ENCODE data around the gene RBP4. TPM values are rescaled to one million over a fixed set of nuclear protein-coding genes. Genes with fewer than 3 reads are reported as not detected.

Gene RBP4
- total and polyA plus RNA-seq, 9 of the 15 experiments (the other 6 are each of a cell fraction or from before 2014, with no cell fraction given), result 0.91 TPM; not detected in 8

DNA sequence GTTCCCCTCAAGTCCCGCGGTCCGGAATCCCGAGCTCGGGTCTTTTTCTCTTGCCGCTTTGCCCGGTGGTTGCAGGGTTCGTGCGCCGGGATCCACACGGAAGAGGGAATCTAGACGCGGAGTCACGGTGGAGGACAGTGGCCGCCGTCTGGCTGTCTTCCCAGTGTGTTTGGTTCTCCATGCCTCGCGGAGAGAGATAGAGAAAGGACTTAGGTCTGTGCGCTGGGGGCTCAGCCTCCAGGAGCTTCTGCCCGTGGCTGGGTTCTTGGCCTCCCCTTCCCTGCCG, 33.0 kb downstream of the RBP4 start:
- no peak overlapping the region for H2AFZ ChIP-seq (ENCODE audit: low read depth, low read length)
- no peaks in the 10 kb centered on the region for H3K9me1 ChIP-seq (ENCODE audit: control insufficient read depth, insufficient read depth, low read length)
- peaks cover 7 to 45% of the 10 kb centered on the region in 2 experiments; a peak in 4 of 5 replicates for H3K27me3 ChIP-seq (ENCODE audit: control insufficient read depth in 2 of 2, insufficient read depth in 2 of 2, low read length in 2 of 2)
- no peaks in the 10 kb centered on the region for H3K79me2 ChIP-seq (ENCODE audit: control insufficient read depth, insufficient read depth, low read length)
- no peak for TF ChIP-seq SRF (CRISPR knock-in tag; IDR thresholded peaks at IDR 0.05)
- TF ChIP-seq NCOR1 (IDR thresholded peaks at IDR 0.05), result no peak
- no peak for TF ChIP-seq RUNX1 (IDR thresholded peaks at IDR 0.05; ENCODE audit: low read depth)
- TF ChIP-seq TOE1 (IDR thresholded peaks at IDR 0.05; ENCODE audit: borderline replicate concordance), result no peak
- TF ChIP-seq TOE1 (CRISPR knock-in tag; IDR thresholded peaks at IDR 0.05; ENCODE audit: borderline replicate concordance, low read depth), result no peak
- BruUV-seq (replicated peaks), result no TSS peak
- no peak overlapping the region for H3K9ac ChIP-seq (ENCODE audit: insufficient read depth in 1 of 2, low read depth in 2 of 2, low read length in 2 of 2)
- no peak overlapping the region for H3K4me3 ChIP-seq
- no peaks in the 10 kb centered on the region for H3K9me3 ChIP-seq (replicated peaks; ENCODE audit: control insufficient read depth, insufficient read depth, low read depth, low read length)
- POLR2A ChIA-PET, result interaction anchor here (0.9 kb wide), 1 partner anchor 13 kb away, joined by 4 read pairs; no protein-coding TSS in a partner anchor
- FAIRE-seq (no peak), ATAC-seq (no peak), DNase-seq (ENCODE audit: extremely low read depth in 1 of 4, low spot score in 3 of 4) (no peak)
- in situ Hi-C loops (cut with MboI) (no loop called here), intact Hi-C loops (cut with micrococcal nuclease) (no loop called here)
- H3K27ac ChIP-seq (ENCODE audit: extremely low read depth, low read depth, low read length), result no peak overlapping the region
- no peaks in the 10 kb centered on the region for H3K36me3 ChIP-seq (ENCODE audit: control insufficient read depth, insufficient read depth, low read length)
- CTCF ChIA-PET (ENCODE audit: low intra/inter-chr PET ratio), result no interaction called here
- no peaks in the 10 kb centered on the region for H4K20me1 ChIP-seq (replicated peaks; ENCODE audit: control insufficient read depth, insufficient read depth, low read length)
- H3K4me2 ChIP-seq (ENCODE audit: insufficient read depth, low read length), result no peak overlapping the region
- H3K4me1 ChIP-seq (replicated peaks in 1 of 2; ENCODE audit: control insufficient read depth in 2 of 2, insufficient read depth in 2 of 2, low read length in 2 of 2), result peaks cover 0 to 7% of the 10 kb centered on the region in 2 experiments; a peak in 2 of 5 replicates
- 4% methylated on average over 21 of the region's 21 CpGs for WGBS (ENCODE audit: insufficient coverage, low coverage, missing lambda C conversion rate)
